Transverse colon (tissue), 4 donors: ENCODE results near the gene MYOF. TPM values are rescaled to one million over a fixed set of nuclear protein-coding genes. Genes with fewer than 3 reads are reported as not detected.

Source experiments
- DNase-seq: peaks from one replicate; pipeline ENCODE4 v3.0.0-alpha.2; 2019
- H3K27ac ChIP-seq, 4 donors: fragments of 200-600 bp; sonication (generic); 2 replicates each; pipeline ENCODE4 v1.5.1; 2016 to 2018; ENCODE audit warnings: inconsistent platforms in 4 of 4
- H3K27me3 ChIP-seq: fragments of 200-600 bp; sonication (generic); 2 replicates; pipeline ENCODE4 v1.5.1; 2017; ENCODE audit warnings: inconsistent platforms
- H3K36me3 ChIP-seq, 4 donors: fragments of 200-600 bp; sonication (generic); 2 replicates each; pipeline ENCODE4 v1.5.1; 2017 to 2019; ENCODE audit warnings: inconsistent platforms in 4 of 4
- H3K4me1 ChIP-seq, 4 donors: fragments of 200-600 bp; sonication (generic); 2 replicates each; pipeline ENCODE4 v1.5.1; 2017 to 2020; ENCODE audit warnings: inconsistent platforms in 4 of 4
- H3K4me3 ChIP-seq, 4 donors: fragments of 200-600 bp; sonication (generic); 1 replicate in 1 of 4; 2 replicates in 3 of 4; pipeline versions ENCODE4 v1.5.1 to v1.6.1; 2017 to 2019; ENCODE audit warnings: inconsistent platforms in 4 of 4
- H3K9me3 ChIP-seq, 2 donors: fragments of 200-600 bp; sonication (generic); 2 replicates each; pipeline ENCODE4 v1.5.1; 2017 to 2019; ENCODE audit warnings: inconsistent platforms in 2 of 2
- EP300 ChIP-seq: sonication (generic); formaldehyde crosslinking; IDR thresholded peaks from one replicate; pipeline ENCODE4 v1.6.1; 2017; ENCODE audit warnings: antibody characterized with exemption, low read depth
- POLR2A ChIP-seq: fragments of 450-650 bp; IDR thresholded peaks from one replicate; pipeline ENCODE4 v1.6.1; 2016; ENCODE audit warnings: antibody characterized with exemption, mild to moderate bottlenecking, moderate library complexity
- POLR2AphosphoS5 ChIP-seq, 3 donors: sonication (generic); formaldehyde crosslinking; IDR thresholded peaks; one replicate each; pipeline ENCODE4 v1.6.1; 2016; ENCODE audit warnings: antibody characterized with exemption in 3 of 3
- WGBS, 2 donors: methylation state at CpG; one replicate each; pipeline ENCODE4 v1.1.5; 2018; ENCODE audit warnings: low coverage in 1 of 2; 5-methylcytosine and 5-hydroxymethylcytosine counted together
- in situ Hi-C, 4 donors: fragments of 200-750 bp; cut with MboI; loops; one replicate each; pipeline versions ENCODE4 v1.15.0 to v1.15.1; 2017; ENCODE audit warnings: low sequenced_read_pairs in 3 of 4, low pct_ligation_motif_present in 1 of 4, low pct_unique_long_range_greater_than_20kb in 1 of 4
- intact Hi-C: fragments of 100-400 bp; cut with DNase I; formaldehyde crosslinking; loops from one replicate; pipeline ENCODE4 v1.15.1; 2023; ENCODE audit warnings: low total_unique reads
- total RNA-seq, 4 donors: library from RNA; depleted of rRNA; stranded (reverse); fragments of >200 nt; gene quantifications; one replicate each; pipeline ENCODE4 v1.1.0, GENCODE V29; 2016
- TF ChIP-seq, protein P1 (sequence below), 5 experiments: fragments of 200-600 bp in 3 of 5; fragments of 450-650 bp in 2 of 5; sonication (generic) in 3 of 5; IDR thresholded peaks; 1 replicate in 2 of 5; 2 replicates in 3 of 5; pipeline ENCODE4 v1.5.1; 2016 to 2017; ENCODE audit warnings: antibody characterized with exemption in 5 of 5, inconsistent platforms in 3 of 5, mild to moderate bottlenecking in 2 of 5, moderate library complexity in 1 of 5

The MYOF gene
- total RNA-seq, 4 donors from 2014 or later, result 18.9 to 57.2 (median 50.2) TPM

DNA sequence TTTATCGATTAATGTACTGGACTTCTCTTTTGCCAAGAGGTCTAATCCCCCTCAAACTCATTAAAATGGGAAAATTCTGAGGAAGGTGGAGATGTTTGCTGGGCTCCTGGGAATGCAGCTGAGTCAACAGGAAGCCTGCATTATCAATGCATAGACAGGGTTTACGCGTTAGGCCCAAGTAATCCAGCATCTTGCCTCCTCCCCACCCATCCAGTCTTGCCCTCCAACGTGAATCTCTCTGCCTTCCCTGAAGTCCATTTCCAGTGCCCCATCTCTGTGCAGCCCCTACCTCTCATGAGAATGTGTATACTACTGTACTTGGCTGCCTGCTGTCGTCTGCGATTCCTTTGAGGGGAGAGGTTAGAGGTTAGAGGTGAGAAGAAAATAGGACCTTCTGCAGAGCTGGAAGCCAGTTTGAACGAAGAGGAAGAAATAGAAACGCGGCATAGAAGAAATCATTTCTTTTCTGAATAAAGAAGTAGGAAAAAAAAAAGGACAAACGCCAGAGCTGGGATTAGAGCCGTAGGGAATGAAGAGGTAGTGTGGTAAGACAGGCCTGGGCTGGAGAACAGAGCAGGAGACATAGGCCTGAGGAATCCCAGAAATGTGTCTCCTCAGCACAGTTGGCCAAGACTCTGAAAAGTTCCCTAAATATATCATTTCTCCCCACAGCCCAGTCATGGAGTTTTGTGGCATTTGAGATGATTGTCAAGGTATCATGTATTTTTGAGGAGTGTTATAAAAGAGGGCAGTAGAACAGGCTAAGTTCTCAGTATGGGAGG, 75.6 kb downstream of the MYOF start:
- no peaks in the 10 kb centered on the region for H3K9me3 ChIP-seq
- TF ChIP-seq, protein P1, sequence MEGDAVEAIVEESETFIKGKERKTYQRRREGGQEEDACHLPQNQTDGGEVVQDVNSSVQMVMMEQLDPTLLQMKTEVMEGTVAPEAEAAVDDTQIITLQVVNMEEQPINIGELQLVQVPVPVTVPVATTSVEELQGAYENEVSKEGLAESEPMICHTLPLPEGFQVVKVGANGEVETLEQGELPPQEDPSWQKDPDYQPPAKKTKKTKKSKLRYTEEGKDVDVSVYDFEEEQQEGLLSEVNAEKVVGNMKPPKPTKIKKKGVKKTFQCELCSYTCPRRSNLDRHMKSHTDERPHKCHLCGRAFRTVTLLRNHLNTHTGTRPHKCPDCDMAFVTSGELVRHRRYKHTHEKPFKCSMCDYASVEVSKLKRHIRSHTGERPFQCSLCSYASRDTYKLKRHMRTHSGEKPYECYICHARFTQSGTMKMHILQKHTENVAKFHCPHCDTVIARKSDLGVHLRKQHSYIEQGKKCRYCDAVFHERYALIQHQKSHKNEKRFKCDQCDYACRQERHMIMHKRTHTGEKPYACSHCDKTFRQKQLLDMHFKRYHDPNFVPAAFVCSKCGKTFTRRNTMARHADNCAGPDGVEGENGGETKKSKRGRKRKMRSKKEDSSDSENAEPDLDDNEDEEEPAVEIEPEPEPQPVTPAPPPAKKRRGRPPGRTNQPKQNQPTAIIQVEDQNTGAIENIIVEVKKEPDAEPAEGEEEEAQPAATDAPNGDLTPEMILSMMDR (IDR thresholded peaks at IDR 0.05), result no peak
- peak overlapping the region in 2 of 4 donors; percentile 5 to 28 for H3K27ac ChIP-seq
- H3K27me3 ChIP-seq, result no peaks in the 10 kb centered on the region
- H3K4me1 ChIP-seq, result peaks cover 0 to 3% (median 0%) of the 10 kb centered on the region in 4 donors
- H3K36me3 ChIP-seq, result peaks cover 0 to 4% (median 0%) of the 10 kb centered on the region in 4 donors
- in situ Hi-C loops, result no loop called here
- intact Hi-C loops, result no loop called here
- DNase-seq, result no peak
- 78 to 92% methylated on average over 8 to 11 of the region's 11 CpGs for WGBS, 2 donors
- H3K4me3 ChIP-seq, result no peak overlapping the region

DNA sequence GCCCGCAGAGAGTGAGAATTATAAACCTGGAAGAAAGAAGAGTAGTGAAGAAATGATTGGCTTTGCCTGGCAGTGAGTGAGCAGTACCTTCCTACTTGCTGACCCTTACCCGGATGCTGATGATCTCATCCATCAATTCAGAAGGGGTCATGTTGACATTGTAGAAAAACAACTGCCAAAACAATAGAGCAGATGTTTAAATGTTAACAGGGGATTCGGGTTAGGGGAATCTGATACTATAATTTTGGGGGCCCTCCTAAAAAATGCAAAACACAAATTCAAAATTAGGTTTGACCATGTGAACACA, 78.1 kb downstream of the MYOF start:
- in situ Hi-C loops (no loop called here), intact Hi-C loops (no loop called here)
- Histone ChIP-seq H3K36me3 (peaks cover 0 to 6% (median 0%) of the 10 kb centered on the region in 4 donors), H3K4me1 (peaks cover 0 to 3% (median 0%) of the 10 kb centered on the region in 4 donors), H3K9me3 (no peaks in the 10 kb centered on the region), H3K27ac (no peak overlapping the region), H3K27me3 (no peaks in the 10 kb centered on the region), H3K4me3 (no peak overlapping the region)
- DNase-seq, result no peak
- 39 to 74% methylated on average over 2 to 3 of the region's 3 CpGs for WGBS, 2 donors
- TF ChIP-seq POLR2A, result no peak
- TF ChIP-seq EP300, result no peak
- TF ChIP-seq, protein P1 (IDR thresholded peaks at IDR 0.05), result no peak
- no peak for TF ChIP-seq POLR2AphosphoS5 (IDR thresholded peaks at IDR 0.05)

DNA sequence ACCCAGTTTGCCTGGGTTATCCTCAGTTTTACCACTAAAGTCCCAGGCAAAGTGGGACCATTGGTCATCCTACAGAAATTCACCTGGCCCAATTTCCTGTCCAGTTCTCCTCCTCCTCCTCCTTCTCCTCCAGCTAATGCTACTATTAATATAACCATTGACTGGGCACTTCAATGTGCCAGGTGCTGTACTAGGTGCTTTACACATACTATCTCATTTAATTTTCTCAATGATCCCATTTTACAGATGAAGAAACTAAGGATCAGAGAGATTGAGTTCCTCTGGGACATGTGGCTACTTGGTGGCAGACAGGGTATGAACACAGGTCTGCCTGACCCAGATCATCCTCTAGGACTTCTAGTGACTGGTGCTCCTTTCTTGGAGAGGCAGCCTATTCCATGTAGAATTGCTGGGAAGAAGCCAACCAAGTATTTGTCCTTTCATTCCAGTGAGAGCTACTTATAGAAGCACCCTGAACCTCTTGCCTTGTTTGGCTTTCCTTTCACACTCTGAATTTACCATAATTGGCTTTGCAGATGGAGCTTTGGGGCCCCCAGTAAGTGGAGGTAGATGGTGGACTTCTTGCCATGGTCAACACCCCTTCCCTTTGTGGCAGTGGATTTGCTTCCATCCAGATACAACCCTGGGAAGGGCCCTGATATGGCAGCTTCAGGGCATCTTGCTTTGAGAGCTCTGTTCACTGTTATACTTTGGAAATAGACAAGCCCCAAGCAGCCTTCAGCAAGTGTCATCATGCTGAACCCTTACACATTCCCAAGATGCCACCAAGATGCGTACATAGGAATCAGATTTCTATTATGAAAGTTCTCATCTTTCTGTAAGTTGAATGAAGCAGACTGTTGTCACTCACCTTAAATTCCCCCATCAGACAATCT, 78.7 kb downstream of the MYOF start:
- Histone ChIP-seq H3K27ac (no peak overlapping the region), H3K4me1 (no peaks in the 10 kb centered on the region), H3K27me3 (no peaks in the 10 kb centered on the region), H3K4me3 (no peak overlapping the region), H3K9me3 (no peaks in the 10 kb centered on the region), H3K36me3 (peaks cover 0 to 8% (median 0%) of the 10 kb centered on the region in 4 donors)
- TF ChIP-seq, protein P1 (IDR thresholded peaks at IDR 0.05), result no peak
- TF ChIP-seq POLR2AphosphoS5 (IDR thresholded peaks at IDR 0.05) (no peak), EP300 (no peak), POLR2A (no peak)
- intact Hi-C loops, result no loop called here
- 88% methylated on average over 1 of the region's 1 CpG; no CpG with 5 or more reads in 1 of the 2 donors for WGBS, 2 donors
- in situ Hi-C loops, result no loop called here
- no peak for DNase-seq

DNA sequence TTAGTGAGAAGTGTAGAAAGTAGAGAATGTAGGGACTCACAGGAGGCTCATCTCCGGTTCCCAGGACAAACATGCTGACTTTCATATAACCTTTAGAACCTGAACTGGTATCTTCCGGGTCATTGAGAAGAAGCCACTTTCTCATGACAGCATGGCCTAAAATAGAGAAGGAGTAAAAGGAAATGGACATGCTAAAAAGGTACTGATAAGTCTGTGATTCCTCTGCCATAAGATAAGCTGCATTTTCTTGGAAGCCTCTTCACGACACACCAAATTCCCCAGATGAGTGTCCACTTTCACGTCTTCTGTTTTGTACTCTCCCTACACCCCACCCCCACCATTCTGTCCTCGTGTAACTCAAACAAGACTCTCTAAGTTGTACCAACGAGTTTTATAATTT, 79.9 kb downstream of the MYOF start:
- 60 to 73% methylated on average over 6 of the region's 6 CpGs for WGBS, 2 donors
- Histone ChIP-seq H3K27ac (no peak overlapping the region), H3K4me3 (no peak overlapping the region), H3K4me1 (no peaks in the 10 kb centered on the region), H3K36me3 (peaks cover 0 to 8% (median 0%) of the 10 kb centered on the region in 4 donors), H3K9me3 (no peaks in the 10 kb centered on the region), H3K27me3 (no peaks in the 10 kb centered on the region)
- TF ChIP-seq EP300, result no peak
- TF ChIP-seq, protein P1 (IDR thresholded peaks at IDR 0.05), result no peak
- TF ChIP-seq POLR2AphosphoS5 (IDR thresholded peaks at IDR 0.05), result no peak
- no peak for TF ChIP-seq POLR2A
- no peak for DNase-seq
- intact Hi-C loops (no loop called here), in situ Hi-C loops (no loop called here)
